ENCODE measurements around the gene BSG.

BSG gene

GRCh38 chr19:610801-611480, 38.5 kb downstream of the BSG start:
- peak; percentile 74 for DNase-seq (ENCODE audit: low read depth)
- H3K4me3 ChIP-seq (ENCODE audit: low read length), result no peak overlapping the region
- TF ChIP-seq CTCF (conservative IDR thresholded peaks at IDR 0.05; ENCODE audit: low read length), result no peak

GRCh38 chr19:611481-611868, 39.1 kb downstream of the BSG start:
- DNase-seq (ENCODE audit: low read depth), result peak; percentile 97
- no peak for TF ChIP-seq CTCF (conservative IDR thresholded peaks at IDR 0.05; ENCODE audit: low read length)
- no peak overlapping the region for H3K4me3 ChIP-seq (ENCODE audit: low read length)

GRCh38 chr19:612941-613340, 40.5 kb downstream of the BSG start:
- no peak overlapping the region for H3K4me3 ChIP-seq (ENCODE audit: low read length)
- no peak for DNase-seq (ENCODE audit: low read depth)
- TF ChIP-seq CTCF (conservative IDR thresholded peaks at IDR 0.05; ENCODE audit: low read length), result no peak

- no peak for DNase-seq (ENCODE audit: low read depth)
- no peak overlapping the region for H3K4me3 ChIP-seq (ENCODE audit: low read length)
- TF ChIP-seq CTCF (conservative IDR thresholded peaks at IDR 0.05; ENCODE audit: low read length), result no peak
Measured at GRCh38 chr19:613732-614567, 41.6 kb downstream of the BSG start.

- no peak for TF ChIP-seq CTCF (conservative IDR thresholded peaks at IDR 0.05; ENCODE audit: low read length)
- no peak overlapping the region for H3K4me3 ChIP-seq (ENCODE audit: low read length)
- no peak for DNase-seq (ENCODE audit: low read depth)
Measured at GRCh38 chr19:615619-616018, 43.2 kb downstream of the BSG start.

GRCh38 chr19:616062-616700, 43.8 kb downstream of the BSG start:
- TF ChIP-seq CTCF (conservative IDR thresholded peaks at IDR 0.05; ENCODE audit: low read length), result no peak
- H3K4me3 ChIP-seq (ENCODE audit: low read length), result no peak overlapping the region
- DNase-seq (ENCODE audit: low read depth), result no peak

All from AG10803 (cell line).